Astrocyte (in vitro differentiated cells and primary cell): ENCODE results near the gene VRK3.
"Not testable (repeated sequence)": the region's sequence is repeated elsewhere in the genome, so short reads cannot be mapped to it uniquely, and the experiment has no call there.

ENCODE experiments used
- CTCF ChIP-seq: IDR thresholded peaks from 2 replicates; pipeline ENCODE4 v1.5.1; 2011; ENCODE audit warnings: low read depth, mild to moderate bottlenecking, inconsistent platforms, low read length, moderate library complexity; ENCODE audit not compliant: insufficient read depth
- EZH2 ChIP-seq: IDR thresholded peaks from 2 replicates; pipeline ENCODE4 v1.6.1; 2012; ENCODE audit warnings: mild to moderate bottlenecking, low read length, inconsistent platforms; ENCODE audit not compliant: insufficient read depth

GRCh38 chr19:49969355-49969754 is 55.8 kb downstream of the VRK3 start:
- TF ChIP-seq CTCF, EZH2: not testable (repeated sequence)
